ENCODE data around the gene EPC1. TPM values are rescaled to one million over a fixed set of nuclear protein-coding genes. Genes with fewer than 3 reads are reported as not detected.
"Not testable (repeated sequence)": the region's sequence is repeated elsewhere in the genome, so short reads cannot be mapped to it uniquely, and the experiment has no call there.

The EPC1 gene
- total RNA-seq, 2 experiments from 2014 or later: 33.0 to 33.9 TPM

- H3K27me3 Mint-ChIP-seq; ATAC-seq; H3K4me1 Mint-ChIP-seq (ENCODE audit: low read depth); DNase-seq; CTCF ChIA-PET; POLR2A ChIA-PET; H3K36me3 Mint-ChIP-seq (ENCODE audit: low read depth); H3K27ac Mint-ChIP-seq; H3K4me3 Mint-ChIP-seq; intact Hi-C loops (cut with micrococcal nuclease): not testable (repeated sequence)
- H3K9me3 Mint-ChIP-seq: peaks cover 19% of the 10 kb centered on the region
Measured at GRCh38 chr10:32218206-32219044, 128.5 kb downstream of the EPC1 start.

Other genes starting within 250 kb of the EPC1 start
- gene CCDC7, start 99.0 kb upstream of the EPC1 start, total RNA-seq: 10 to 100 TPM in 1 of 2 experiments, 1 to 10 TPM in 1; 5.5 to 10.4 TPM